Measurements from ENCODE around the gene MBTPS1. TPM values are rescaled to one million over a fixed set of nuclear protein-coding genes. Genes with fewer than 3 reads are reported as not detected.

The MBTPS1 gene
- polyA plus RNA-seq, 1 donor from 2014 or later = 66.9 TPM

DNA sequence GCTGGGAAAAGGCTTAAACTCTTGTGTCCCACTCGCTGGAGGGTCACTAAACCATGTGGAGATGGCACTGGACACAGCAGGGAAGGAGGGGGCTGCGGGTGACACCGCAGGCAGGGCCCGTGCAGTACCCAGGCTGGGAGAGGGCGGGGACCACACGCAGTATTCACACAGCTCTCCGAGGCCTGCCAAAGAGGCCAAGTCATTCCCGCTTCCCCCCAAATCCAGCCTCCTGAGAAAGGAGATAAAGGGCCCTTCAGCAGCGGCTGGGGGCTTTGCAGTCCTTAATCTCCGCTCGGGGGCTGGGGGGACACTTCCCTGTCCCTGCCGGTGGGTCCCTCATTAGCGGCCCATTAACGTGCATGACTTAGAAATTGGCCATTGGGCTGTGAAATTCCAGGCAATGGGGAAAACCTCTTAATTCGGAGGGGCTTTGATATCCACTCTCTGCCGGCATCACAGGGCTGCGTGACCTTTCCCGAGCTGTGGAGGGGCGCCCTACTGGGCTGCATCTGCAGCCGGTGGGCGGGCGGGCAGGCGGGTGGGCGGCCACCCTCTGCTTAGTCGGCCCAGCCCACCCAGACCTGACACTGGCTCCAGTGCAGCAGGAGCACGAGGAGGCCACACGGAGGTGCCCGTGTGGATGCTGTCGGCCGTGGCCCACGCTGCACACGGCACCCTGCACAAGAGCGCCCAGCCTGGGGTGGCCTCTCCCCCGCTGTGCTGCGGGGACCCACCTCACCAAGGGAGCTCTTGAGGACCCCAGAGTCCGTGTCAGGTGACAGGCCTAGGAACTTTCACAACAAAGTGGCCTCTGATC, 71.5 kb downstream of the MBTPS1 start:
- Histone ChIP-seq H3K9me3 (ENCODE audit: low read length) (no peaks in the 10 kb centered on the region), H3K36me3 (ENCODE audit: insufficient read depth, low read length) (no peaks in the 10 kb centered on the region), H3K79me2 (replicated peaks; ENCODE audit: insufficient read depth, low read length) (no peaks in the 10 kb centered on the region), H3K4me3 (ENCODE audit: low read length) (no peak overlapping the region), H4K20me1 (ENCODE audit: insufficient read depth) (no peaks in the 10 kb centered on the region), H3K9ac (ENCODE audit: low read length) (no peak overlapping the region), H3K27ac (ENCODE audit: low read length) (no peak overlapping the region), H2AFZ (ENCODE audit: low read depth, low read length) (no peak overlapping the region), H3F3A (ENCODE audit: insufficient read depth, low read length, poor library complexity, severe bottlenecking) (no peaks in the 10 kb centered on the region), H3K9me2 (ENCODE audit: insufficient read depth, low read length) (no peaks in the 10 kb centered on the region), H3K27me3 (ENCODE audit: insufficient read depth, low read depth, low read length) (no peaks in the 10 kb centered on the region), H3K4me2 (ENCODE audit: low read length) (no peak overlapping the region)
- TF ChIP-seq, protein P1, sequence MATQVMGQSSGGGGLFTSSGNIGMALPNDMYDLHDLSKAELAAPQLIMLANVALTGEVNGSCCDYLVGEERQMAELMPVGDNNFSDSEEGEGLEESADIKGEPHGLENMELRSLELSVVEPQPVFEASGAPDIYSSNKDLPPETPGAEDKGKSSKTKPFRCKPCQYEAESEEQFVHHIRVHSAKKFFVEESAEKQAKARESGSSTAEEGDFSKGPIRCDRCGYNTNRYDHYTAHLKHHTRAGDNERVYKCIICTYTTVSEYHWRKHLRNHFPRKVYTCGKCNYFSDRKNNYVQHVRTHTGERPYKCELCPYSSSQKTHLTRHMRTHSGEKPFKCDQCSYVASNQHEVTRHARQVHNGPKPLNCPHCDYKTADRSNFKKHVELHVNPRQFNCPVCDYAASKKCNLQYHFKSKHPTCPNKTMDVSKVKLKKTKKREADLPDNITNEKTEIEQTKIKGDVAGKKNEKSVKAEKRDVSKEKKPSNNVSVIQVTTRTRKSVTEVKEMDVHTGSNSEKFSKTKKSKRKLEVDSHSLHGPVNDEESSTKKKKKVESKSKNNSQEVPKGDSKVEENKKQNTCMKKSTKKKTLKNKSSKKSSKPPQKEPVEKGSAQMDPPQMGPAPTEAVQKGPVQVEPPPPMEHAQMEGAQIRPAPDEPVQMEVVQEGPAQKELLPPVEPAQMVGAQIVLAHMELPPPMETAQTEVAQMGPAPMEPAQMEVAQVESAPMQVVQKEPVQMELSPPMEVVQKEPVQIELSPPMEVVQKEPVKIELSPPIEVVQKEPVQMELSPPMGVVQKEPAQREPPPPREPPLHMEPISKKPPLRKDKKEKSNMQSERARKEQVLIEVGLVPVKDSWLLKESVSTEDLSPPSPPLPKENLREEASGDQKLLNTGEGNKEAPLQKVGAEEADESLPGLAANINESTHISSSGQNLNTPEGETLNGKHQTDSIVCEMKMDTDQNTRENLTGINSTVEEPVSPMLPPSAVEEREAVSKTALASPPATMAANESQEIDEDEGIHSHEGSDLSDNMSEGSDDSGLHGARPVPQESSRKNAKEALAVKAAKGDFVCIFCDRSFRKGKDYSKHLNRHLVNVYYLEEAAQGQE (IDR thresholded peaks at IDR 0.05; ENCODE audit: borderline replicate concordance) = no peak
- TF ChIP-seq SMC3 (conservative IDR thresholded peaks at IDR 0.05; ENCODE audit: poor library complexity) (no peak), RAD21 (conservative IDR thresholded peaks at IDR 0.05) (no peak), MXI1 (conservative IDR thresholded peaks at IDR 0.05; ENCODE audit: poor library complexity, severe bottlenecking) (no peak), TAF1 (IDR thresholded peaks at IDR 0.05; ENCODE audit: low read depth) (no peak), POLR2AphosphoS5 (IDR thresholded peaks at IDR 0.05) (no peak), EP300 (conservative IDR thresholded peaks at IDR 0.05; ENCODE audit: poor library complexity, severe bottlenecking) (no peak), EZH2 (IDR thresholded peaks at IDR 0.05; ENCODE audit: borderline replicate concordance, insufficient read depth, low read length, poor library complexity, severe bottlenecking) (no peak)
- TF ChIP-seq, protein P2, sequence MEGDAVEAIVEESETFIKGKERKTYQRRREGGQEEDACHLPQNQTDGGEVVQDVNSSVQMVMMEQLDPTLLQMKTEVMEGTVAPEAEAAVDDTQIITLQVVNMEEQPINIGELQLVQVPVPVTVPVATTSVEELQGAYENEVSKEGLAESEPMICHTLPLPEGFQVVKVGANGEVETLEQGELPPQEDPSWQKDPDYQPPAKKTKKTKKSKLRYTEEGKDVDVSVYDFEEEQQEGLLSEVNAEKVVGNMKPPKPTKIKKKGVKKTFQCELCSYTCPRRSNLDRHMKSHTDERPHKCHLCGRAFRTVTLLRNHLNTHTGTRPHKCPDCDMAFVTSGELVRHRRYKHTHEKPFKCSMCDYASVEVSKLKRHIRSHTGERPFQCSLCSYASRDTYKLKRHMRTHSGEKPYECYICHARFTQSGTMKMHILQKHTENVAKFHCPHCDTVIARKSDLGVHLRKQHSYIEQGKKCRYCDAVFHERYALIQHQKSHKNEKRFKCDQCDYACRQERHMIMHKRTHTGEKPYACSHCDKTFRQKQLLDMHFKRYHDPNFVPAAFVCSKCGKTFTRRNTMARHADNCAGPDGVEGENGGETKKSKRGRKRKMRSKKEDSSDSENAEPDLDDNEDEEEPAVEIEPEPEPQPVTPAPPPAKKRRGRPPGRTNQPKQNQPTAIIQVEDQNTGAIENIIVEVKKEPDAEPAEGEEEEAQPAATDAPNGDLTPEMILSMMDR (IDR thresholded peaks at IDR 0.05; ENCODE audit: poor library complexity, severe bottlenecking) = no peak

DNA sequence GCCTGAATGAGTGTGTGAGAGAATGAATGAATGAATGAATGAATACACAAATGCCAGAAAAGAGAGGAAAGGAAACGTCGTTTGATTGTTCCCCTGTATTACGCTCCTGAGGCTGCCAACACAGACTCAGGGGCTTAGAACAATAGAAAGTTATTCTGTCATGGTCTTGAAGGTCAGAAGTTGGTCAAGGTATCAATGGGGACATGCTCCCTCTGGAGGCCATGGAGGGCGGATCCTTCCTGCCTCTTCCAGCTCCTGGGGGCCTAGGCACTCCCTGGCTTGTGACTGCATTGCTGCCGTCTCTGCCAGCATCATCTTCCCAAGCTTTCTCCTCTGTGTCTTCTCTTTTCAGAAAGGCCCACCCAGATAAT, 72.6 kb downstream of the MBTPS1 start:
- Histone ChIP-seq H2AFZ (ENCODE audit: low read depth, low read length) (no peak overlapping the region), H3K9me3 (ENCODE audit: low read length) (no peaks in the 10 kb centered on the region), H4K20me1 (ENCODE audit: insufficient read depth) (no peaks in the 10 kb centered on the region), H3K9me2 (ENCODE audit: insufficient read depth, low read length) (no peaks in the 10 kb centered on the region), H3K27me3 (ENCODE audit: insufficient read depth, low read depth, low read length) (no peaks in the 10 kb centered on the region), H3K4me2 (ENCODE audit: low read length) (no peak overlapping the region), H3K79me2 (replicated peaks; ENCODE audit: insufficient read depth, low read length) (no peaks in the 10 kb centered on the region), H3K36me3 (ENCODE audit: insufficient read depth, low read length) (no peaks in the 10 kb centered on the region), H3K4me3 (ENCODE audit: low read length) (no peak overlapping the region), H3K9ac (ENCODE audit: low read length) (no peak overlapping the region), H3K27ac (ENCODE audit: low read length) (no peak overlapping the region), H3F3A (ENCODE audit: insufficient read depth, low read length, poor library complexity, severe bottlenecking) (no peaks in the 10 kb centered on the region)
- TF ChIP-seq, protein P1 (IDR thresholded peaks at IDR 0.05; ENCODE audit: borderline replicate concordance) = no peak
- TF ChIP-seq, protein P2 (IDR thresholded peaks at IDR 0.05; ENCODE audit: poor library complexity, severe bottlenecking) = peak; percentile 30
- TF ChIP-seq RAD21 (conservative IDR thresholded peaks at IDR 0.05) (no peak), POLR2AphosphoS5 (IDR thresholded peaks at IDR 0.05) (no peak), SMC3 (conservative IDR thresholded peaks at IDR 0.05; ENCODE audit: poor library complexity) (peak; percentile 44)

Measured in neural cell (in vitro differentiated cells).